Measurements from ENCODE around the gene CST8. TPM values are rescaled to one million over a fixed set of nuclear protein-coding genes. Genes with fewer than 3 reads are reported as not detected.

CST8 gene
- total RNA-seq, 4 donors from 2014 or later, result not detected

DNA sequence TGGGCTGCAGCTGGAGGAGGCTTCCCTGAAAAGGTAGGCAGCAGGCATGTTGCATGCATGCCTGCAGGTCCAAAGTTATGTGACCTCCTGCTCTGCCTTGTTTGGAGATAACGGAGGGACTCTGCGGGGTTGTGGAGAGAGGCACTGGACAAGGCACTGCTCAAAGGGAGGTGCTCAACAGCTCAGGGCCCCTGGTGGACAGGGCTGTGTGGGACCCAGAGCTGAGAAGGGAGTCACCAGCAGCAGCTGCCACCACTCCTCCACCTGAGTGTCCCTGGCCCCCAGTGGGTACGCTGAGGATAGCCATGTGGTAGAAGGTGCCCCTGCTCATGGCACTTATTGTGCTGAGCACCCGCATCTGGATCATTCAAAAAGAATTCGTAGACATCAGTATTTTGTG lies 15.5 kb upstream of the CST8 start:
- Histone ChIP-seq H3K36me3 (no peaks in the 10 kb centered on the region), H3K9me3 (no peaks in the 10 kb centered on the region), H3K4me3 (no peak overlapping the region), H3K27me3 (peaks cover 5% of the 10 kb centered on the region), H3K27ac (no peak overlapping the region), H3K4me1 (no peaks in the 10 kb centered on the region)
- ATAC-seq, result no peak
- WGBS, 2 donors (ENCODE audit: low coverage in 1 of 2), result 69% methylated on average over 2 of the region's 5 CpGs; no CpG with 5 or more reads in 1 of the 2 donors
- TF ChIP-seq POLR2AphosphoS5 (IDR thresholded peaks at IDR 0.05) (no peak), POLR2A (IDR thresholded peaks at IDR 0.05) (no peak), EP300 (IDR thresholded peaks at IDR 0.05) (no peak)
- TF ChIP-seq, protein P1, sequence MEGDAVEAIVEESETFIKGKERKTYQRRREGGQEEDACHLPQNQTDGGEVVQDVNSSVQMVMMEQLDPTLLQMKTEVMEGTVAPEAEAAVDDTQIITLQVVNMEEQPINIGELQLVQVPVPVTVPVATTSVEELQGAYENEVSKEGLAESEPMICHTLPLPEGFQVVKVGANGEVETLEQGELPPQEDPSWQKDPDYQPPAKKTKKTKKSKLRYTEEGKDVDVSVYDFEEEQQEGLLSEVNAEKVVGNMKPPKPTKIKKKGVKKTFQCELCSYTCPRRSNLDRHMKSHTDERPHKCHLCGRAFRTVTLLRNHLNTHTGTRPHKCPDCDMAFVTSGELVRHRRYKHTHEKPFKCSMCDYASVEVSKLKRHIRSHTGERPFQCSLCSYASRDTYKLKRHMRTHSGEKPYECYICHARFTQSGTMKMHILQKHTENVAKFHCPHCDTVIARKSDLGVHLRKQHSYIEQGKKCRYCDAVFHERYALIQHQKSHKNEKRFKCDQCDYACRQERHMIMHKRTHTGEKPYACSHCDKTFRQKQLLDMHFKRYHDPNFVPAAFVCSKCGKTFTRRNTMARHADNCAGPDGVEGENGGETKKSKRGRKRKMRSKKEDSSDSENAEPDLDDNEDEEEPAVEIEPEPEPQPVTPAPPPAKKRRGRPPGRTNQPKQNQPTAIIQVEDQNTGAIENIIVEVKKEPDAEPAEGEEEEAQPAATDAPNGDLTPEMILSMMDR (IDR thresholded peaks at IDR 0.05), result no peak

DNA sequence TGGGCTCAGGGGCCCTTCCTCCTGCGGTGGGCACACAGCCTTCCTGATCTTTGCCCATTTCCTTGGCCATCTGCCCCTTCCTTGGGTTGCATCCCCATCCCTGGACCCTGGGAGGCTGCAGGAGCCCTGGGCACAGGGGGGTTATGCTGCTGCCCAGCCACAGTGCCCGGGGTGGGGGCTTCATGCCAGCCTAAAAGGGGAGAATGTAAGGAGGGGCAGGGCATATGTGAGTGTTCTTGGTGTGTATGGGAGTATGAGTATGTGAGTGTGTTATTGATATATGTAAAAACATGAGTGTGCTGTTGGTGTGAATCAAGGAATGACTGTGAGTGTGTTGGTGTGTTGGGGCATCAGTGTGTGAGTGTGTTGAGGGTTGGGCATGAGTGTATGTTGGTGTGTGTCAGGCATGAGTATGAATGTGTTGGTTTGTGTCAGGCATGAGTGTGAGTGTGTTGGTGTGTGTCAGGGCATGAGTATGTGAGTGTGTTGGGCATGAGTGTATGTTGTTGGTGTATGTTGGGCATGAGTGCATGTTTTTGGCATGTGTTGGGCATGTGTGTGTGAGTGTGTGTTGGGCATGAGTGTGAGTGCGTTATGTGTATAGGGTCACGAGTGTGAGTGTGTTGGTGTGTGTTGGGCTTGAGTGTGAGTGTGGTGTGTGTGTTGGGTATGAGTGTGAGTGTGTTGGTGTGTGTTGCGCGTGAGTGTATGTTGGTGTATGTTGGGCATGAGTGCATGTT lies 14.7 kb upstream of the CST8 start:
- H3K9me3 ChIP-seq, result no peaks in the 10 kb centered on the region
- WGBS, 2 donors (ENCODE audit: low coverage in 1 of 2), result 47 to 89% methylated on average over 4 of the region's 6 CpGs
- no peak for ATAC-seq
- H3K27me3 ChIP-seq, result peaks cover 5% of the 10 kb centered on the region
- no peak overlapping the region for H3K4me3 ChIP-seq
- no peak overlapping the region for H3K27ac ChIP-seq
- no peaks in the 10 kb centered on the region for H3K4me1 ChIP-seq
- no peak for TF ChIP-seq POLR2AphosphoS5 (IDR thresholded peaks at IDR 0.05)
- TF ChIP-seq, protein P1 (IDR thresholded peaks at IDR 0.05), result no peak
- TF ChIP-seq POLR2A (IDR thresholded peaks at IDR 0.05), result no peak
- no peaks in the 10 kb centered on the region for H3K36me3 ChIP-seq

DNA sequence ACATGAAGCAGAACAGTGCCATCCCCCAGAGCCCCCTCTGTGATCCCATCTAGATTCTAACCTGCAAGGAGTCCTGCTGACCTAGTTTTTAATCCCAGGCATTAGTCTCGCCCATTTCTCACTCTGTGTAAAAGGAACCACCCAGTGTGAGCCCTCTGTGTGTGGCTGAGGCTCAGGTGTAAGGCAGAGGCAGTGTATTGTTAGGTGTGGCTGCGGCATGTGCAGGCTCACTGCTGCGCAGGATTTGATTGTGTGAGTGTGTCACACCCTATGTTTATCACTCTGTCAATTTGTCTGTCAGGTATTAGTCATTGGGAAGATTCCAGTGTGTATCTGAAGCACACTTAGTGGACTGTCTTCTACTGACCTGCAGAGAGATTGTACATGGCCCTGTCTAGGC lies 13.7 kb upstream of the CST8 start:
- Histone ChIP-seq H3K4me1 (no peaks in the 10 kb centered on the region), H3K9me3 (no peaks in the 10 kb centered on the region), H3K4me3 (no peak overlapping the region), H3K27ac (no peak overlapping the region), H3K27me3 (peaks cover 5% of the 10 kb centered on the region), H3K36me3 (no peaks in the 10 kb centered on the region)
- 0% methylated on average over 1 of the region's 3 CpGs; no CpG with 5 or more reads in 1 of the 2 donors for WGBS, 2 donors (ENCODE audit: low coverage in 1 of 2)
- TF ChIP-seq, protein P1 (IDR thresholded peaks at IDR 0.05), result no peak
- TF ChIP-seq POLR2A (IDR thresholded peaks at IDR 0.05), result no peak
- no peak for TF ChIP-seq POLR2AphosphoS5 (IDR thresholded peaks at IDR 0.05)
- no peak for TF ChIP-seq EP300 (IDR thresholded peaks at IDR 0.05)
- ATAC-seq, result no peak

DNA sequence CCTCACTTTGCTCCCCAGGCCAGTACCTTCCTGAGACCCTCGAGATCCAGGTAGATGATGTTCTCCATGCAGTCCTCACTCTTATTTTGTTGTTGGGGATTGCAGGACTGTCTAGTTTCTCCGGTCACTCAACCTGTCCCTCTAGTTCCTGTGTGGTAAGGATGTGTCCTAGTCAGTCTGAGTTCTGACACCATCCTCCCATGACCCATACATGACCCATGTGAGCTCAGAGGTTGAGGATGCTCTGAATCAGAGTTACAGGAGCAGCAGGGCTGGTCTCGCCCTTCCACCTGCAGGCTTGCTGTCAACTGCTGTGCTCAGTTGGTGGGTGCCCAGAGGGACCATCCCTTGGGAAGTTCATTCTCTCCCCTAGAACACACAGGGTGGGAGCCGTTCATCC lies 11.9 kb upstream of the CST8 start:
- ATAC-seq, result no peak
- no peak for TF ChIP-seq POLR2A (IDR thresholded peaks at IDR 0.05)
- TF ChIP-seq, protein P1 (IDR thresholded peaks at IDR 0.05), result no peak
- TF ChIP-seq POLR2AphosphoS5 (IDR thresholded peaks at IDR 0.05), result no peak
- TF ChIP-seq EP300 (IDR thresholded peaks at IDR 0.05), result no peak
- Histone ChIP-seq H3K4me3 (no peak overlapping the region), H3K27ac (no peak overlapping the region), H3K9me3 (no peaks in the 10 kb centered on the region), H3K36me3 (no peaks in the 10 kb centered on the region), H3K27me3 (peaks cover 5% of the 10 kb centered on the region), H3K4me1 (no peaks in the 10 kb centered on the region)
- WGBS, 2 donors (ENCODE audit: low coverage in 1 of 2), result 56 to 60% methylated on average over 1 to 2 of the region's 4 CpGs

DNA sequence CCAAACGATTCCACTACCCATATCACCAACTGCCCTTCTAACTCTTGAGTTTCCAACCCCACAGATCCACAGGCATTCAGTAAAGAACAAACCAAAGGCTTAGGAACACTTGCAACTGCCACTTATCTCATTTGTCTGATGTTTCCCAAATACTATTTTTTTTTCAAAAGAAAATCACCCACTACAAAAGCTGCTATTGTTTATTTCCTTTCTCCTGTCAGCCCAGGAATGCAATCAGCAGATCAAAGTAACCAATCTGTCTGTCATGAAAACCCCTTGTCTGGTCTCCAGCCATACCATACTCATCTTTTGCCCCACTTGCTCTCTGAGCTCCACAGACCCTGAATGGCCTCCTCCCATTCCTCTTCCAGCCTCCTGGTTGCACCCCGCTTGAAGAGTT lies 8.8 kb upstream of the CST8 start:
- Histone ChIP-seq H3K4me1 (no peaks in the 10 kb centered on the region), H3K36me3 (no peaks in the 10 kb centered on the region), H3K4me3 (no peak overlapping the region), H3K27me3 (no peaks in the 10 kb centered on the region), H3K27ac (no peak overlapping the region), H3K9me3 (no peaks in the 10 kb centered on the region)
- TF ChIP-seq EP300 (IDR thresholded peaks at IDR 0.05) (no peak), POLR2A (IDR thresholded peaks at IDR 0.05) (no peak), POLR2AphosphoS5 (IDR thresholded peaks at IDR 0.05) (no peak)
- TF ChIP-seq, protein P1 (IDR thresholded peaks at IDR 0.05), result no peak
- 54 to 69% methylated on average over 2 of the region's 2 CpGs for WGBS, 2 donors (ENCODE audit: low coverage in 1 of 2)
- ATAC-seq, result no peak
